HG03108 (cell line): ENCODE measurements around the gene BANP.
"Not testable (repeated sequence)": the region's sequence is repeated elsewhere in the genome, so short reads cannot be mapped to it uniquely, and the experiment has no call there.

Source experiments
- ATAC-seq: cut with Tn5 transposase; IDR thresholded peaks from one replicate; pipeline ENCODE4 v1.9.1; 2021; ENCODE audit warnings: moderate library complexity; ENCODE audit not compliant: unreplicated experiment

The BANP gene

GRCh38 chr16:88098731-88099562 is 147.7 kb downstream of the BANP start:
- not testable (repeated sequence) for ATAC-seq

GRCh38 chr16:88099563-88099890 is 148.3 kb downstream of the BANP start:
- no peak for ATAC-seq

- ATAC-seq = not testable (repeated sequence)
These were observed 148.7 kb downstream of the BANP start for GRCh38 chr16:88099956-88100355.

- ATAC-seq = not testable (repeated sequence)
These were observed 149.8 kb downstream of the BANP start for GRCh38 chr16:88100801-88101622.

GRCh38 chr16:88101623-88102105 is 150.4 kb downstream of the BANP start:
- ATAC-seq = not testable (repeated sequence)

- no peak for ATAC-seq
These were observed 151.4 kb downstream of the BANP start for GRCh38 chr16:88102597-88102996.

- no peak for ATAC-seq
These were observed 151.8 kb downstream of the BANP start for GRCh38 chr16:88103011-88103410.

GRCh38 chr16:88103581-88104188 is 152.5 kb downstream of the BANP start:
- no peak for ATAC-seq

GRCh38 chr16:88104363-88104762 is 153.1 kb downstream of the BANP start:
- not testable (repeated sequence) for ATAC-seq

GRCh38 chr16:88105574-88106140 is 154.4 kb downstream of the BANP start:
- ATAC-seq = not testable (repeated sequence)

- ATAC-seq = not testable (repeated sequence)
These were observed 155.3 kb downstream of the BANP start for GRCh38 chr16:88106566-88106965.

GRCh38 chr16:88108762-88109161 is 157.5 kb downstream of the BANP start:
- no peak for ATAC-seq

- ATAC-seq = not testable (repeated sequence)
These were observed 158.7 kb downstream of the BANP start for GRCh38 chr16:88109726-88110621.

- ATAC-seq = not testable (repeated sequence)
These were observed 159.8 kb downstream of the BANP start for GRCh38 chr16:88110875-88111494.

- not testable (repeated sequence) for ATAC-seq
These were observed 160.7 kb downstream of the BANP start for GRCh38 chr16:88111976-88112375.

- no peak for ATAC-seq
These were observed 162.4 kb downstream of the BANP start for GRCh38 chr16:88113545-88114045.

GRCh38 chr16:88114541-88115228 is 163.5 kb downstream of the BANP start:
- not testable (repeated sequence) for ATAC-seq

GRCh38 chr16:88116121-88116520 is 164.9 kb downstream of the BANP start:
- ATAC-seq = no peak

GRCh38 chr16:88117476-88117868 is 166.2 kb downstream of the BANP start:
- no peak for ATAC-seq
